ENCODE data around the gene ARRB1.

DNA sequence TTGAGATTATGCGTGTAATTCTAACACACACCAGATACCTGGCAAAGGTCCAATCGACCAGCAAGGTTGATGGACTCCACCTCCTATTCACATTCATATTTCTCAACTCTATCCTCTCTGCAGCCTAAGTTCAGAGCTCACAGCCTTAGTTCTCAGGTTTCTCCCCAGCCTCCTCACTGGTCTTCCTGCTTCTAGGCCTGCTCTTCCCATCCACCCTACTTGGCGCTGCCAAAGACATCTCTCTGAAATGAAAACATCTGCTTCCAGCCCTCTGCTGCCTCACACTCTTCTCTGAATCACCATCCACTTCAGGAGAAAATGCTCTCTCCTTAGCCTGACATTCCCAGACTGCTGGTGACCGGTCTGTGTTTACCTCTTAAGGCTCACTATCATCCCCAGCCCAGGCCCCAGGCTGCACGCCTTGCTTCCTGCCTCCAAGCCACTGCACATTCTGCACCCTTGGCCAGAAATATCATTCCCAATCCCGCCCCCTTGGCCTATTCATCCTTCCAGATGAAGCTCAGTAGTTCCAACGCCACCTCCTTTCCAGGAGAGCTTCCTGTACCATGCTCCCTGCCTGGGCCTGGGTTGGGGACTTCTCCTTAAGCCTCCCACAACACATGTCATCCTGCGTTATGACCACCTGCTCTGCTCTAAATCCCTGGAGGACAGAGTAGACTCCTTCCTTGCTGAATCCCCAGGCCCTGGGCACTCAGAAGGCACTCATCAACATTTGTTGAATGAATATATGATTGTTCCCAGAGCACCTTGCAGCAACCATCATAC is 3.5 kb downstream of the ARRB1 start:
- TF ChIP-seq GATA2 (IDR thresholded peaks at IDR 0.05; ENCODE audit: low read depth, low read length) (no peak), GATA3 (IDR thresholded peaks at IDR 0.05; ENCODE audit: low read depth, low read length) (no peak)

Data from SH-SY5Y (cell line).